WTC11 (cell line): ENCODE measurements around the gene PEAR1. TPM values are rescaled to one million over a fixed set of nuclear protein-coding genes. Genes with fewer than 3 reads are reported as not detected.

Source experiments
- ATAC-seq: fragments of 200-7000 bp; cut with Tn5 transposase; 2 replicates; pipeline ENCODE4 v1.10.0; 2021; ENCODE audit warnings: mild to moderate bottlenecking, moderate library complexity
- CTCF ChIA-PET: fragments of 300-600 bp; sonication (Branson Sonifier 250); formaldehyde crosslinking; loops from one replicate; lab custom pipeline; 2021; ENCODE audit warnings: antibody characterized with exemption; lab: Charles Lee
- POLR2A ChIA-PET: fragments of 350-600 bp; sonication (Branson Sonifier 250); formaldehyde crosslinking; loops from one replicate; lab custom pipeline; 2021; ENCODE audit warnings: antibody characterized with exemption; lab: Charles Lee
- DNase-seq: peaks from one replicate; pipeline ENCODE4 v3.0.0; 2021; ENCODE audit warnings: low spot score
- H3K27ac Mint-ChIP-seq: 2 replicates; pipeline ENCODE4 v1.8.0; 2021; ENCODE audit warnings: mixed read lengths
- H3K27me3 Mint-ChIP-seq: 2 replicates; pipeline ENCODE4 v1.8.0; 2021; ENCODE audit warnings: low read depth, mild to moderate bottlenecking, moderate library complexity, mixed read lengths
- H3K36me3 Mint-ChIP-seq: 2 replicates; pipeline ENCODE4 v1.8.0; 2021; ENCODE audit warnings: mixed read lengths
- H3K4me1 Mint-ChIP-seq: 2 replicates; pipeline ENCODE4 v1.8.0; 2022; ENCODE audit warnings: mixed read lengths
- H3K4me3 Mint-ChIP-seq: 2 replicates; pipeline ENCODE4 v1.8.0; 2021; ENCODE audit warnings: mild to moderate bottlenecking, moderate library complexity, mixed read lengths
- H3K9me3 Mint-ChIP-seq: 2 replicates; pipeline ENCODE4 v1.8.0; 2021; ENCODE audit warnings: mixed read lengths
- CBFB ChIP-seq: sonication (generic); formaldehyde crosslinking; IDR thresholded peaks from 2 replicates; pipeline ENCODE4 v1.8.1; 2022; ENCODE audit warnings: mild to moderate bottlenecking, low read depth, missing genetic modification reagents
- EMX1 ChIP-seq: fragments of 250-450 bp; sonication (Bioruptor Pico); IDR thresholded peaks from 2 replicates; pipeline ENCODE4 v1.8.0; 2021; ENCODE audit warnings: mild to moderate bottlenecking
- ESRRA ChIP-seq: sonication (generic); formaldehyde crosslinking; IDR thresholded peaks from 2 replicates; pipeline ENCODE4 v1.8.1; 2022; ENCODE audit warnings: mild to moderate bottlenecking, missing genetic modification reagents, borderline replicate concordance
- ETV6 ChIP-seq: sonication (generic); formaldehyde crosslinking; IDR thresholded peaks from 2 replicates; pipeline ENCODE4 v1.8.1; 2022; ENCODE audit warnings: mild to moderate bottlenecking, missing genetic modification reagents
- GRHL2 ChIP-seq: fragments of 250-450 bp; sonication (Bioruptor Pico); IDR thresholded peaks from 2 replicates; pipeline ENCODE4 v1.8.0; 2022; ENCODE audit warnings: mild to moderate bottlenecking, moderate library complexity; ENCODE audit not compliant: insufficient replicate concordance, severe bottlenecking
- JAZF1 ChIP-seq: fragments of 250-450 bp; sonication (Bioruptor Pico); IDR thresholded peaks from 2 replicates; pipeline ENCODE4 v1.9.0; 2021; ENCODE audit warnings: moderate library complexity, mild to moderate bottlenecking, inconsistent platforms
- JUN ChIP-seq: sonication (generic); formaldehyde crosslinking; IDR thresholded peaks from 2 replicates; pipeline ENCODE4 v1.8.0; 2023; ENCODE audit warnings: mild to moderate bottlenecking, missing genetic modification reagents
- MXD4 ChIP-seq: fragments of 250-450 bp; sonication (Bioruptor Pico); IDR thresholded peaks from 2 replicates; pipeline ENCODE4 v1.8.0; 2021; ENCODE audit warnings: mild to moderate bottlenecking, moderate library complexity, borderline replicate concordance
- MYBL2 ChIP-seq: sonication (generic); formaldehyde crosslinking; IDR thresholded peaks from 2 replicates; pipeline ENCODE4 v1.8.1; 2023; ENCODE audit warnings: mild to moderate bottlenecking, moderate library complexity, missing genetic modification reagents
- NFATC4 ChIP-seq: fragments of 250-450 bp; sonication (Bioruptor Pico); IDR thresholded peaks from 2 replicates; pipeline ENCODE4 v1.9.0; 2021; ENCODE audit warnings: mild to moderate bottlenecking
- OVOL2 ChIP-seq: fragments of 250-450 bp; sonication (Bioruptor Pico); IDR thresholded peaks from 2 replicates; pipeline ENCODE4 v1.9.0; 2021; ENCODE audit warnings: mild to moderate bottlenecking, borderline replicate concordance
- RORB ChIP-seq: fragments of 250-450 bp; sonication (Bioruptor Pico); IDR thresholded peaks from 2 replicates; pipeline ENCODE4 v1.9.0; 2021; ENCODE audit warnings: mild to moderate bottlenecking
- SMAD3 ChIP-seq: sonication (generic); formaldehyde crosslinking; IDR thresholded peaks from 2 replicates; pipeline ENCODE4 v1.8.0; 2022; ENCODE audit warnings: missing genetic modification reagents, mild to moderate bottlenecking, borderline replicate concordance
- TCF7 ChIP-seq: sonication (generic); formaldehyde crosslinking; IDR thresholded peaks from 2 replicates; pipeline ENCODE4 v1.8.0; 2022; ENCODE audit warnings: mild to moderate bottlenecking, low read depth, missing genetic modification reagents, moderate library complexity
- TP53 ChIP-seq: sonication (generic); formaldehyde crosslinking; IDR thresholded peaks from 2 replicates; pipeline ENCODE4 v1.8.1; 2023; ENCODE audit warnings: mild to moderate bottlenecking, missing genetic modification reagents
- ZNF121 ChIP-seq: sonication (generic); formaldehyde crosslinking; IDR thresholded peaks from 2 replicates; pipeline ENCODE4 v1.8.0; 2023; ENCODE audit warnings: missing genetic modification reagents
- ZNF263 ChIP-seq: sonication (generic); formaldehyde crosslinking; IDR thresholded peaks from 2 replicates; pipeline ENCODE4 v1.8.1; 2022; ENCODE audit warnings: low read depth, mild to moderate bottlenecking, moderate library complexity, missing genetic modification reagents
- ZNF396 ChIP-seq: fragments of 250-450 bp; sonication (Bioruptor Pico); IDR thresholded peaks from 2 replicates; pipeline ENCODE4 v1.8.0; 2021; ENCODE audit warnings: mild to moderate bottlenecking, moderate library complexity, borderline replicate concordance
- total RNA-seq: library from RNA; stranded (reverse); gene quantifications from 3 replicates; pipeline ENCODE4 v1.2.3, GENCODE V29; 2021
- TF ChIP-seq, protein P1 (sequence below): fragments of 250-450 bp; sonication (Bioruptor Pico); conservative IDR thresholded peaks from 2 replicates; pipeline ENCODE4 v1.9.0; 2021; ENCODE audit warnings: mild to moderate bottlenecking
- TF ChIP-seq, protein P2 (sequence below): sonication (generic); formaldehyde crosslinking; IDR thresholded peaks from 2 replicates; pipeline ENCODE4 v1.8.1; 2023; ENCODE audit warnings: mild to moderate bottlenecking, missing genetic modification reagents, moderate library complexity
- TF ChIP-seq, protein P3 (sequence below): fragments of 250-450 bp; sonication (Bioruptor Pico); IDR thresholded peaks from 2 replicates; pipeline ENCODE4 v1.9.0; 2021; ENCODE audit warnings: moderate library complexity, mild to moderate bottlenecking, inconsistent platforms, borderline replicate concordance
- TF ChIP-seq, protein P4 (sequence below): sonication (generic); formaldehyde crosslinking; IDR thresholded peaks from 2 replicates; pipeline ENCODE4 v1.8.1; 2023; ENCODE audit warnings: mild to moderate bottlenecking, missing genetic modification reagents
- TF ChIP-seq, protein P5 (sequence below): sonication (generic); formaldehyde crosslinking; IDR thresholded peaks from 2 replicates; pipeline ENCODE4 v1.8.1; 2023; ENCODE audit warnings: mild to moderate bottlenecking, missing genetic modification reagents, moderate library complexity
- TF ChIP-seq, protein P6 (sequence below): sonication (generic); formaldehyde crosslinking; IDR thresholded peaks from 2 replicates; pipeline ENCODE4 v1.8.0; 2022; ENCODE audit warnings: mild to moderate bottlenecking, missing genetic modification reagents
- TF ChIP-seq, protein P7 (sequence below): sonication (generic); formaldehyde crosslinking; IDR thresholded peaks from 2 replicates; pipeline ENCODE4 v1.8.0; 2022; ENCODE audit warnings: mild to moderate bottlenecking, missing genetic modification reagents
- TF ChIP-seq, protein P8 (sequence below): fragments of 200-600 bp; IDR thresholded peaks from 2 replicates; pipeline ENCODE4 v1.8.0; 2022; ENCODE audit warnings: antibody characterized with exemption

The PEAR1 gene
- total RNA-seq, 1 experiment from 2014 or later, result 1.6 TPM

DNA sequence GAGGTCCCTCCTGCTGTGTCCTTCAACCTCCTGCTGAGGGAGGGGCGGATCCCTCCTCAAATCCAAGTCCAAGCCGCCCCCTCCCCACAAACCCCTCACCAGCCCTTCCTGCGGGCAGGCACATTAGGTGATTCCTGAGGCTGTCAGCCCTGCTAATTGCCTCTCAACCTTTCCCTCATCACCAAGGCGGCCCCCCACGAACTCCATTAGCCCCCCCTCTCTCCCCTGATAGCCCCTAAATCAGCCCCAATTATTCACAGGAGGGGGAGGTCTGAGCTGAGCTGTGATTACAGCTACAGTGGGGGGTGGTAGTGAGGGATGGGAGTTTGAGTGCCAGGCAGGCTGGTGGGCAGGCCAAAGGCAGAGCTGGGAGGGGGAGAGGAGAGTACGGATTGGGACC, 5.8 kb upstream of the PEAR1 start (continued):
- TF ChIP-seq, protein P1, sequence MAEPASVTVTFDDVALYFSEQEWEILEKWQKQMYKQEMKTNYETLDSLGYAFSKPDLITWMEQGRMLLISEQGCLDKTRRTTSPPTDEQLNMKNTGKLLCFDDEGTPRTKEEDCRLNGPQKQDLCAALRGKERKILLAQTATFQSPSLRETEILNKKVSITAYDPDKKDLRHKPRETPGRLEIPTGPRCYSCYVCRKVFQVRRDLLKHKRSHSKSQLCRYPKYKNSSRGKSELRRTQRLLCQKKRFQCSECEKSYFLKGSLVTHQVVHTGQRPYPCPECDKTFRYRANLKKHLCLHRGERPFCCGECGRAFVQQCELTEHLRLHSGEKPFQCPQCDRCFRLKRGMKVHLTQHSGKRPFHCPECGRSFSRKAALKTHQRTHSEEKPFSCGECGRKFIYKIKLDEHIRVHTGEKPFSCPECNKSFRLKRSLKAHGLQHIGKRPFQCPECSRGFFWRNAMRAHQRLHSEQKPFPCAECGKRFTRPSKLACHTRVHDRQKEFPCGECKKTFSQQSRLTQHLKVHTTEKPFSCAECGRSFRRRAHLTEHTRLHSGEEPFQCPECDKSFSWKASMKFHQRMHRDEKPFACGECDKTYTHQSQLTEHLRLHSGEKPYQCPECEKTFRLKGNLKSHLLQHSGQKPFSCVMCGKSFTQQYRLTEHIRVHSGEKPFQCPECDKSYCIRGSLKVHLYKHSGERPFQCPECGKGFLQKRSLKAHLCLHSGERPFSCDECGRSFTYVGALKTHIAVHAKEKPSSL (CRISPR knock-in tag), result no peak

DNA sequence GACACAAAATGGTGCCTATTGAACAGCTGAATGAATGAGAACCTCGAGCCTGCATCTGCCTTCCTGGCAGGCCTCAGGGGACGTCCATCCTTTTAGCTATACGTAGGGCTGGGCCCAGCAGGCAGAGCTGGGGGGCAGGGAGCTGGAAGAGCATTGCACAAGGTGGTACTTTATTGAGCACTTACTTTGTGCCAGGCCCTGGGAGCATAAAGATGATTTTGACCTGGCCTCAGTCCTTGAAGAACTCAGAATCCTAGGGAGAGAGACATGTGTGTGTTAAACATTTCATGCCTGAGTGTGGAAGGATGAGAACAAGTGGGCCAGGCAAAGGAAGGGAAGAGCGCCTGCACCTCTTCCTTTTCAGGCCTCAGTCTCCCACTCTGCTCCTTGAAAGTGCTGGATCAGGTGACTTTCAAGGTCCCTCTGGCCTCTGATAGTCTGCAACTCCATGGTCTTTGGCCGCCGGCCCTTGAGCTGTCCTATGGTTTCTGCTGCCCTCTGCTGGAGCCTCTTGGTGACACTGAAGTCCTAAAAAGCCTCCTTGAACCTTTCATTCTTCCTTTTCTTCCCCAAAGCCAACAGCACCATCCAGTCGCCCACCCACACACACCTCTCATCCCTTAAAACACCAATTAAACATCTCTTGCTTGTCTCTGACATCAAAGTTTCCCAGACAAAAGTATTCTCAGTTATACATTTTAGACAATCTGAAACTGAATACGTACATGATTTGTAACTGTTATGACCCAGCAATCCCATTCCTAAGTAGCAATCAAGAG, 3.5 kb upstream of the PEAR1 start:
- Mint-ChIP-seq H3K27ac (no peak overlapping the region), H3K4me1 (peaks cover 35% of the 10 kb centered on the region), H3K9me3 (no peaks in the 10 kb centered on the region), H3K27me3 (peaks cover 74% of the 10 kb centered on the region), H3K4me3 (no peak overlapping the region), H3K36me3 (no peaks in the 10 kb centered on the region)
- ATAC-seq, result peak; percentile 36
- TF ChIP-seq GRHL2 (CRISPR knock-in tag) (no peak), ZNF263 (CRISPR knock-in tag) (no peak), ESRRA (CRISPR knock-in tag) (no peak), MYBL2 (no peak), MXD4 (no peak), JUN (no peak), ETV6 (CRISPR knock-in tag) (0 out of 2 replicates have a peak, but pooled peaks have one; percentile 30), EMX1 (no peak), OVOL2 (no peak), CBFB (no peak), NFATC4 (CRISPR knock-in tag) (no peak), JAZF1 (CRISPR knock-in tag) (no peak), ZNF396 (CRISPR knock-in tag) (no peak), ZNF121 (CRISPR knock-in tag) (no peak), TCF7 (CRISPR knock-in tag) (no peak), SMAD3 (CRISPR knock-in tag) (no peak), TP53 (no peak), RORB (CRISPR knock-in tag) (no peak)
- TF ChIP-seq, protein P2, sequence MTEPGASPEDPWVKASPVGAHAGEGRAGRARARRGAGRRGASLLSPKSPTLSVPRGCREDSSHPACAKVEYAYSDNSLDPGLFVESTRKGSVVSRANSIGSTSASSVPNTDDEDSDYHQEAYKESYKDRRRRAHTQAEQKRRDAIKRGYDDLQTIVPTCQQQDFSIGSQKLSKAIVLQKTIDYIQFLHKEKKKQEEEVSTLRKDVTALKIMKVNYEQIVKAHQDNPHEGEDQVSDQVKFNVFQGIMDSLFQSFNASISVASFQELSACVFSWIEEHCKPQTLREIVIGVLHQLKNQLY (CRISPR knock-in tag), result no peak
- TF ChIP-seq, protein P3, sequence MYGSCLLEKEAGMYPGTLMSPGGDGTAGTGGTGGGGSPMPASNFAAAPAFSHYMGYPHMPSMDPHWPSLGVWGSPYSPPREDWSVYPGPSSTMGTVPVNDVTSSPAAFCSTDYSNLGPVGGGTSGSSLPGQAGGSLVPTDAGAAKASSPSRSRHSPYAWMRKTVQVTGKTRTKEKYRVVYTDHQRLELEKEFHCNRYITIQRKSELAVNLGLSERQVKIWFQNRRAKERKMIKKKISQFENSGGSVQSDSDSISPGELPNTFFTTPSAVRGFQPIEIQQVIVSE (CRISPR knock-in tag), result no peak
- TF ChIP-seq, protein P4, sequence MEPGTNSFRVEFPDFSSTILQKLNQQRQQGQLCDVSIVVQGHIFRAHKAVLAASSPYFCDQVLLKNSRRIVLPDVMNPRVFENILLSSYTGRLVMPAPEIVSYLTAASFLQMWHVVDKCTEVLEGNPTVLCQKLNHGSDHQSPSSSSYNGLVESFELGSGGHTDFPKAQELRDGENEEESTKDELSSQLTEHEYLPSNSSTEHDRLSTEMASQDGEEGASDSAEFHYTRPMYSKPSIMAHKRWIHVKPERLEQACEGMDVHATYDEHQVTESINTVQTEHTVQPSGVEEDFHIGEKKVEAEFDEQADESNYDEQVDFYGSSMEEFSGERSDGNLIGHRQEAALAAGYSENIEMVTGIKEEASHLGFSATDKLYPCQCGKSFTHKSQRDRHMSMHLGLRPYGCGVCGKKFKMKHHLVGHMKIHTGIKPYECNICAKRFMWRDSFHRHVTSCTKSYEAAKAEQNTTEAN (CRISPR knock-in tag), result no peak
- TF ChIP-seq, protein P5, sequence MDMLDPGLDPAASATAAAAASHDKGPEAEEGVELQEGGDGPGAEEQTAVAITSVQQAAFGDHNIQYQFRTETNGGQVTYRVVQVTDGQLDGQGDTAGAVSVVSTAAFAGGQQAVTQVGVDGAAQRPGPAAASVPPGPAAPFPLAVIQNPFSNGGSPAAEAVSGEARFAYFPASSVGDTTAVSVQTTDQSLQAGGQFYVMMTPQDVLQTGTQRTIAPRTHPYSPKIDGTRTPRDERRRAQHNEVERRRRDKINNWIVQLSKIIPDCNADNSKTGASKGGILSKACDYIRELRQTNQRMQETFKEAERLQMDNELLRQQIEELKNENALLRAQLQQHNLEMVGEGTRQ, result peak; percentile 91
- TF ChIP-seq, protein P6, sequence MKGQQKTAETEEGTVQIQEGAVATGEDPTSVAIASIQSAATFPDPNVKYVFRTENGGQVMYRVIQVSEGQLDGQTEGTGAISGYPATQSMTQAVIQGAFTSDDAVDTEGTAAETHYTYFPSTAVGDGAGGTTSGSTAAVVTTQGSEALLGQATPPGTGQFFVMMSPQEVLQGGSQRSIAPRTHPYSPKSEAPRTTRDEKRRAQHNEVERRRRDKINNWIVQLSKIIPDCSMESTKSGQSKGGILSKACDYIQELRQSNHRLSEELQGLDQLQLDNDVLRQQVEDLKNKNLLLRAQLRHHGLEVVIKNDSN (CRISPR knock-in tag), result peak; percentile 92
- TF ChIP-seq, protein P7, sequence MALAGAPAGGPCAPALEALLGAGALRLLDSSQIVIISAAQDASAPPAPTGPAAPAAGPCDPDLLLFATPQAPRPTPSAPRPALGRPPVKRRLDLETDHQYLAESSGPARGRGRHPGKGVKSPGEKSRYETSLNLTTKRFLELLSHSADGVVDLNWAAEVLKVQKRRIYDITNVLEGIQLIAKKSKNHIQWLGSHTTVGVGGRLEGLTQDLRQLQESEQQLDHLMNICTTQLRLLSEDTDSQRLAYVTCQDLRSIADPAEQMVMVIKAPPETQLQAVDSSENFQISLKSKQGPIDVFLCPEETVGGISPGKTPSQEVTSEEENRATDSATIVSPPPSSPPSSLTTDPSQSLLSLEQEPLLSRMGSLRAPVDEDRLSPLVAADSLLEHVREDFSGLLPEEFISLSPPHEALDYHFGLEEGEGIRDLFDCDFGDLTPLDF (CRISPR knock-in tag), result no peak
- TF ChIP-seq, protein P8, sequence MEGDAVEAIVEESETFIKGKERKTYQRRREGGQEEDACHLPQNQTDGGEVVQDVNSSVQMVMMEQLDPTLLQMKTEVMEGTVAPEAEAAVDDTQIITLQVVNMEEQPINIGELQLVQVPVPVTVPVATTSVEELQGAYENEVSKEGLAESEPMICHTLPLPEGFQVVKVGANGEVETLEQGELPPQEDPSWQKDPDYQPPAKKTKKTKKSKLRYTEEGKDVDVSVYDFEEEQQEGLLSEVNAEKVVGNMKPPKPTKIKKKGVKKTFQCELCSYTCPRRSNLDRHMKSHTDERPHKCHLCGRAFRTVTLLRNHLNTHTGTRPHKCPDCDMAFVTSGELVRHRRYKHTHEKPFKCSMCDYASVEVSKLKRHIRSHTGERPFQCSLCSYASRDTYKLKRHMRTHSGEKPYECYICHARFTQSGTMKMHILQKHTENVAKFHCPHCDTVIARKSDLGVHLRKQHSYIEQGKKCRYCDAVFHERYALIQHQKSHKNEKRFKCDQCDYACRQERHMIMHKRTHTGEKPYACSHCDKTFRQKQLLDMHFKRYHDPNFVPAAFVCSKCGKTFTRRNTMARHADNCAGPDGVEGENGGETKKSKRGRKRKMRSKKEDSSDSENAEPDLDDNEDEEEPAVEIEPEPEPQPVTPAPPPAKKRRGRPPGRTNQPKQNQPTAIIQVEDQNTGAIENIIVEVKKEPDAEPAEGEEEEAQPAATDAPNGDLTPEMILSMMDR, result peak; percentile 72
- ChIA-PET POLR2A (interaction anchor here (0.6 kb wide), 1 partner anchor 59 kb away, joined by 3 read pairs; no protein-coding TSS in a partner anchor), CTCF (interaction anchor here (0.5 to 13.3 kb wide), 27 partner anchors 9 to 433 kb away, joined by 3 to 233 read pairs (median 4); partner anchors contain the start of genes INSRR, ISG20L2, LRRC71 and METTL25B)
- DNase-seq, result peak; percentile 88
